Heart left ventricle (tissue), 16 donors: ENCODE results near the gene NUDT2. TPM values are rescaled to one million over a fixed set of nuclear protein-coding genes. Genes with fewer than 3 reads are reported as not detected.

Experiments
- ATAC-seq, 4 donors: fragments of 200-7000 bp; cut with Tn5 transposase; one replicate each; pipeline ENCODE4 v1.9.1; 2020 to 2022; ENCODE audit warnings: moderate library complexity in 4 of 4, mild to moderate bottlenecking in 3 of 4, moderate number of reproducible peaks in 1 of 4
- DNase-seq, 5 donors: peaks; one replicate each; pipeline ENCODE4 v3.0.0-alpha.2; 2020
- H3K27ac ChIP-seq, 12 donors: fragments of 200-600 bp; sonication (generic) in 4 of 12; one replicate each; pipeline versions ENCODE4 v1.5.0 to v1.8.0; 2016 to 2022; ENCODE audit warnings: mild to moderate bottlenecking in 2 of 12
- H3K27me3 ChIP-seq, 9 donors: fragments of 200-600 bp; sonication (generic) in 2 of 9; one replicate each; pipeline versions ENCODE4 v1.5.1 to v1.8.0; 2016 to 2022; ENCODE audit warnings: mild to moderate bottlenecking in 3 of 9
- H3K36me3 ChIP-seq, 9 donors: fragments of 200-600 bp; sonication (generic) in 2 of 9; one replicate each; pipeline versions ENCODE4 v1.5.0 to v1.8.0; 2018 to 2022; ENCODE audit warnings: mild to moderate bottlenecking in 2 of 9
- H3K4me1 ChIP-seq, 12 donors: fragments of 200-600 bp; sonication (generic) in 4 of 12; one replicate each; pipeline versions ENCODE4 v1.5.0 to v1.8.0; 2016 to 2022; ENCODE audit warnings: mild to moderate bottlenecking in 3 of 12
- H3K4me3 ChIP-seq, 12 donors: fragments of 200-600 bp; sonication (generic) in 4 of 12; one replicate each; pipeline versions ENCODE4 v1.5.0 to v1.8.0; 2017 to 2022; ENCODE audit warnings: mild to moderate bottlenecking in 9 of 12, moderate library complexity in 4 of 12
- H3K9me3 ChIP-seq, 12 donors: fragments of 200-600 bp; sonication (generic) in 4 of 12; one replicate each; pipeline versions ENCODE4 v1.5.0 to v1.8.0; 2016 to 2022; ENCODE audit warnings: mild to moderate bottlenecking in 1 of 12
- POLR2A ChIP-seq, 2 donors: fragments of 450-650 bp; IDR thresholded peaks; one replicate each; pipeline ENCODE4 v1.6.1; 2017; ENCODE audit warnings: antibody characterized with exemption in 2 of 2, mild to moderate bottlenecking in 2 of 2, moderate library complexity in 2 of 2
- WGBS, 4 donors: extraction: QIAGEN DNeasy Blood & Tissue Kit in 2 of 4; methylation state at CpG; one replicate each; pipeline versions ENCODE4 v1.1.5 to v1.1.7; 2013 to 2018; 5-methylcytosine and 5-hydroxymethylcytosine counted together
- intact Hi-C, 10 donors: fragments of 100-400 bp; cut with DNase I; formaldehyde crosslinking; loops; one replicate each; pipeline versions ENCODE4 v1.11.1 to v1.14.2; 2022
- polyA plus RNA-seq, 2 donors: library from polyadenylated mRNA; stranded (reverse); fragments of 200-250 nt; gene quantifications; one replicate each; pipeline ENCODE4 v1.2.3, GENCODE V29; 2013
- total RNA-seq, 9 donors: library from RNA; depleted of rRNA in 2 of 9; stranded (reverse); fragments of >200 nt in 2 of 9; fragmentation: NEBNext Ultra II Directional in 3 of 9; extraction: Animal tissue kit (Norgen Biotek cat#: 25700) in 3 of 9; gene quantifications; one replicate each; pipeline versions ENCODE4 v1.1.0 to v1.2.4, GENCODE V29; 2016 to 2023
- TF ChIP-seq, protein P1 (sequence below), 12 donors: fragments of 200-600 bp; sonication (generic) in 4 of 12; IDR thresholded peaks; one replicate each; pipeline versions ENCODE4 v1.5.0 to v1.8.0; 2018 to 2022; ENCODE audit warnings: antibody characterized with exemption in 12 of 12, mild to moderate bottlenecking in 5 of 12
- donor health status: ischemic (EF 13 %, LVEDD 7.1; RV severe dilation, severe dysfunction).
- donor health status: healthy with polysubstance abuse.
- donor health status: DM: no; HTN: yes; CAD: no.
- donor health status: DM: no; HTN: no; CAD: no.
- donor health status: ischemic (EF 25% LVEDD 6.9; RV normal size, moderate dysfunction).
- donor health status: ischemic (EF 25% LVEDD 5.7; RV mildly dilated, moderate dysfunction).
- donor health status: healthy.
- donor health status: DM: yes; HTN: yes; CAD: no.
- donor health status: ischemic (EF 35%, LVEDD 5.7; RV mildly dilated, moderate dysfunction).
- donor health status: nonischemic (EF 11% LVEDD 7.7; RV severe dilation, severe dysfunction).
- donor health status: DM: yes; HTN: yes; CAD: no.
- donor health status: PGD.
- donor health status: ischemic (EF 29% LVEDD 5.4; RV normal size, mild dysfunction).
- donor health status: nonischemic (EF 23%, LVEDD 6.1; RV moderate dilation, normal function).

The NUDT2 gene
- total and polyA plus RNA-seq, 11 donors = 14.1 to 27.6 (median 17.5) TPM

GRCh38 chr9:34377404-34377746 is 48.0 kb downstream of the NUDT2 start:
- H3K4me1 ChIP-seq = peaks cover 0 to 53% (median 28%) of the 10 kb centered on the region in 12 donors
- H3K27ac ChIP-seq = peak overlapping the region; percentile 8 to 85 (median 76)
- no peaks in the 10 kb centered on the region for H3K9me3 ChIP-seq
- DNase-seq (peak in 1 of 5 donors; percentile 40), ATAC-seq (no peak)
- WGBS, 4 donors = 5 to 9% (median 7%) methylated on average over 16 to 21 of the region's 21 CpGs
- no peak for TF ChIP-seq POLR2A (IDR thresholded peaks at IDR 0.05)
- TF ChIP-seq, protein P1, sequence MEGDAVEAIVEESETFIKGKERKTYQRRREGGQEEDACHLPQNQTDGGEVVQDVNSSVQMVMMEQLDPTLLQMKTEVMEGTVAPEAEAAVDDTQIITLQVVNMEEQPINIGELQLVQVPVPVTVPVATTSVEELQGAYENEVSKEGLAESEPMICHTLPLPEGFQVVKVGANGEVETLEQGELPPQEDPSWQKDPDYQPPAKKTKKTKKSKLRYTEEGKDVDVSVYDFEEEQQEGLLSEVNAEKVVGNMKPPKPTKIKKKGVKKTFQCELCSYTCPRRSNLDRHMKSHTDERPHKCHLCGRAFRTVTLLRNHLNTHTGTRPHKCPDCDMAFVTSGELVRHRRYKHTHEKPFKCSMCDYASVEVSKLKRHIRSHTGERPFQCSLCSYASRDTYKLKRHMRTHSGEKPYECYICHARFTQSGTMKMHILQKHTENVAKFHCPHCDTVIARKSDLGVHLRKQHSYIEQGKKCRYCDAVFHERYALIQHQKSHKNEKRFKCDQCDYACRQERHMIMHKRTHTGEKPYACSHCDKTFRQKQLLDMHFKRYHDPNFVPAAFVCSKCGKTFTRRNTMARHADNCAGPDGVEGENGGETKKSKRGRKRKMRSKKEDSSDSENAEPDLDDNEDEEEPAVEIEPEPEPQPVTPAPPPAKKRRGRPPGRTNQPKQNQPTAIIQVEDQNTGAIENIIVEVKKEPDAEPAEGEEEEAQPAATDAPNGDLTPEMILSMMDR (IDR thresholded peaks at IDR 0.05) = no peak
- H3K4me3 ChIP-seq = peak overlapping the region; percentile 57 to 90 (median 80)
- peaks cover 0 to 2% (median 0%) of the 10 kb centered on the region in 9 donors for H3K27me3 ChIP-seq
- peaks cover 0 to 2% (median 0%) of the 10 kb centered on the region in 9 donors for H3K36me3 ChIP-seq
- intact Hi-C loops = loop anchor here in 6 of 10 donors (5.0 kb wide), 3 partner anchors 120 to 250 kb away; partner anchors contain the start of gene DCAF12 (in 1 of the 6)

- intact Hi-C loops = loop anchor here (1.0 to 5.0 kb wide), 7 partner anchors 45 to 251 kb away; partner anchors contain the start of gene DCAF12 (in 1 of the 10)
- peaks cover 0 to 53% (median 28%) of the 10 kb centered on the region in 12 donors for H3K4me1 ChIP-seq
- peak overlapping the region in 3 of 12 donors; percentile 9 to 31 (median 25) for H3K27ac ChIP-seq
Measured at GRCh38 chr9:34378376-34379060, 49.1 kb downstream of the NUDT2 start.

DNA sequence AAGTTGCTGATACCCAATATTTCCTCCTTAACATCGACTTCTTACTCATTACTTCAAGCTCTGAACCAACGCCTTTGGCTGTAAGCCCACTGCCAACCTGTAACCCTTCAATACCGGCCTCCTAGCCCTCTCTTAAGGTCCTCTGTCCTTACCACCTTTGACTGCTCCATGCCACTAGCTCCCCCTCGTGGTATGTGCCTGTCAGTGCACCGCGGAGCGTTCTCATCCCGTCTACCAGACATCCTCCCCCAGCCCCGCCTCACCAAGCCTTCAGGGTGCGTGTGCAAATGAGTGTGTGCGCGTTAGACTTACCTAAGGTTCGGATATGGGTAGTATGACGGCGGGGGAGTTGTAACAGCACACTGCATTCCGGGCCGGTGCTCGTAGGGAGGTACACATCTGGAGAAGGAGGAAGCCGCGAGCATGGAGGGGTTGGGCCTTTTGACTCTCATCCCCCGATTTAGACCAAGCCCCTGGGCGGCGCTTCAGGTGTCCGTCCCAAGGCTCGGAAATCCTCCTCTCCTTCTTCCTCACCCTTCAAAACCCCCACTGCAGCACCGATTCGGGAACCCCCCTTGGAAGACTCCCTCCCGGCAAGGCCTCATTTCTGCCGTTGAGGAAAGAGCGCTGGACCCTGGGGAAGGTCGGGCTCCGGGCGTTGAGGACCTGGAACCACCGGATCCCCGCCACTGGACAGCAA is 50.1 kb downstream of the NUDT2 start:
- no peak for TF ChIP-seq POLR2A (IDR thresholded peaks at IDR 0.05)
- TF ChIP-seq, protein P1 (IDR thresholded peaks at IDR 0.05) = peak; percentile 95 to 98 (median 97)
- Histone ChIP-seq H3K4me1 (peaks cover 0 to 53% (median 28%) of the 10 kb centered on the region in 12 donors), H3K27ac (peak overlapping the region in 7 of 12 donors; percentile 0 to 88 (median 62)), H3K27me3 (no peaks in the 10 kb centered on the region), H3K36me3 (no peaks in the 10 kb centered on the region), H3K4me3 (peak overlapping the region in 10 of 12 donors; percentile 28 to 82 (median 67)), H3K9me3 (no peaks in the 10 kb centered on the region)
- 22 to 36% (median 24%) methylated on average over 24 to 35 of the region's 35 CpGs for WGBS, 4 donors
- intact Hi-C loops = loop anchor here (1.0 to 5.0 kb wide), 8 partner anchors 46 to 252 kb away; partner anchors contain the start of gene DCAF12 (in 2 of the 10)
- ATAC-seq = peak; percentile 29 to 59 (median 57)
- DNase-seq = peak; percentile 86 to 93 (median 86)

More at GRCh38 chr9:34378376-34379060, 49.1 kb downstream of the NUDT2 start:
- Histone ChIP-seq H3K9me3 (no peaks in the 10 kb centered on the region), H3K27me3 (no peaks in the 10 kb centered on the region), H3K36me3 (no peaks in the 10 kb centered on the region), H3K4me3 (no peak overlapping the region)
- TF ChIP-seq, protein P1 (IDR thresholded peaks at IDR 0.05) = no peak
- TF ChIP-seq POLR2A (IDR thresholded peaks at IDR 0.05) = no peak
- ATAC-seq (no peak), DNase-seq (no peak)
- 93 to 98% (median 96%) methylated on average over 3 of the region's 3 CpGs for WGBS, 4 donors
